ENCODE data around the gene MYO5A. TPM values are rescaled to one million over a fixed set of nuclear protein-coding genes. Genes with fewer than 3 reads are reported as not detected.

The MYO5A gene
- total RNA-seq, 1 experiment from 2014 or later: 21.8 TPM

DNA sequence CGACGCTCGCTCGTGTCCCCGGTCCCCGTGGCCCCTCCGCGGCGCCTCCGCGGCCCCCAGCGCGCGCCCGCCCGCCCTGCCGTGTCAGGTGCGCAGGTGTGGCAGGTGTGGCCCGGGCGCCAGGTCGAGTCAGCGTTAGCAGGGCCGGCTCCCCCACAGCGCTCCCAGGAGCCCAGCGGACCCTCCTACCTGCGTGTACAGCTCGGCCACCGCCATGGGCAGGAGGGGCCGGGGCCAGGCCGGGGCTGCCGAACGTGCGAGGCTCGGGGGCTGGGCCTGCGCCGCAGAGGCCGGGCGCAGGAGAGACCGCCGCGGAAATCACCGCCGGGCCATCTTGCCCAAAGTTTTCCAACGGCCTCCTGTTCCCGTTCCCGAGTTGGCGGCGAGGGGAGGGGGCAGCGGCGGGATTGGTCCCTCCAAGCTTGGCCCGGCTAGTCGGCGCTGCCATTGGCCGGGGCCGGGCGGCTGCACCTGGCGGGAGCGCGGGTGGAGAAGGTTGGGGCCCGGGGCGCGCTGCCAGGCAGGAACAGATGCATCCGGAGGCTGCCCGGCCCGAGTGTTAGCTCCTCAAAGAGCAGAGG, 233.2 kb downstream of the MYO5A start, which contains the start of gene MYO5C:
MYO5C (minus strand) TSS at position 384 of the 581 bp plus-strand sequence; CDS start at position 216, 168 bp downstream.
- H4K8ac ChIP-seq (replicated peaks; ENCODE audit: insufficient read length, low read depth, low read length): no peak within 1 kb of the TSS
- no peaks in the 10 kb centered on the region for H3K4me1 ChIP-seq (ENCODE audit: insufficient read depth, low read length)
- no peak within 1 kb of the TSS for H2BK5ac ChIP-seq (ENCODE audit: insufficient read length, low read length)
- no peak within 1 kb of the TSS for H2BK120ac ChIP-seq (ENCODE audit: low read depth, low read length, poor library complexity, severe bottlenecking)
- peak within 1 kb of the TSS; percentile 69 to 77 for H3K4me3 Mint-ChIP-seq
- peak within 1 kb of the TSS; percentile 93 for H3K18ac ChIP-seq (ENCODE audit: insufficient read length, low read depth, low read length)
- no peak within 1 kb of the TSS for H3T11ph ChIP-seq (ENCODE audit: low read length)
- peak within 1 kb of the TSS; percentile 56 for H3K4me2 ChIP-seq (ENCODE audit: insufficient read depth, insufficient read length, low read length)
- H2AK5ac ChIP-seq (ENCODE audit: insufficient read length, low read length): no peak within 1 kb of the TSS
- H3K36me3 Mint-ChIP-seq (ENCODE audit: insufficient read depth in 1 of 3, low read depth in 3 of 3): peaks cover 6 to 18% (median 10%) of the 10 kb centered on the region in 3 experiments; a peak in 6 of 7 replicates
- H3K27me3 Mint-ChIP-seq (ENCODE audit: low read depth): no peaks in the 10 kb centered on the region
- no peak within 1 kb of the TSS for H2AFZ ChIP-seq (ENCODE audit: low read length)
- no peaks in the 10 kb centered on the region for H3K79me1 ChIP-seq (ENCODE audit: insufficient read depth, low read depth, low read length, poor library complexity, severe bottlenecking)
- H4K5ac ChIP-seq (ENCODE audit: insufficient read length, low read depth, low read length): no peak within 1 kb of the TSS
- peaks cover 13 to 17% of the 10 kb centered on the region in 2 experiments for H3K4me1 Mint-ChIP-seq
- H3K4ac ChIP-seq (ENCODE audit: low read depth, low read length): no peak within 1 kb of the TSS
- peaks cover 2% of the 10 kb centered on the region; the same call in 1 of the 2 replicates for H3K79me2 ChIP-seq (ENCODE audit: insufficient read depth, low read length)
- H3K27ac ChIP-seq (ENCODE audit: insufficient read length, low read depth, low read length): no peak within 1 kb of the TSS
- no peak within 1 kb of the TSS for H2BK12ac ChIP-seq (ENCODE audit: insufficient read length, low read depth, low read length)
- peak within 1 kb of the TSS; percentile 96 for H3K14ac ChIP-seq (ENCODE audit: insufficient read depth, low read length)
- no peak within 1 kb of the TSS for H3K56ac ChIP-seq (ENCODE audit: insufficient read length, low read depth, low read length)
- no peak within 1 kb of the TSS for H2BK20ac ChIP-seq (ENCODE audit: low read depth, low read length, poor library complexity, severe bottlenecking)
- no peaks in the 10 kb centered on the region for H3K9me3 ChIP-seq (ENCODE audit: control insufficient read depth, low read depth, low read length)
- H2BK15ac ChIP-seq (ENCODE audit: low read depth, low read length): no peak within 1 kb of the TSS; the same call in 1 of the 2 replicates
- no peak within 1 kb of the TSS for H4K91ac ChIP-seq (ENCODE audit: insufficient read length, low read depth, low read length)
- peaks cover 7% of the 10 kb centered on the region for H3K23me2 ChIP-seq (ENCODE audit: insufficient read length, low read depth, low read length, poor library complexity, severe bottlenecking)
- peak within 1 kb of the TSS; percentile 33 for H3K9ac ChIP-seq (ENCODE audit: extremely low read depth, insufficient read length, low read length)
- TF ChIP-seq, protein P1, sequence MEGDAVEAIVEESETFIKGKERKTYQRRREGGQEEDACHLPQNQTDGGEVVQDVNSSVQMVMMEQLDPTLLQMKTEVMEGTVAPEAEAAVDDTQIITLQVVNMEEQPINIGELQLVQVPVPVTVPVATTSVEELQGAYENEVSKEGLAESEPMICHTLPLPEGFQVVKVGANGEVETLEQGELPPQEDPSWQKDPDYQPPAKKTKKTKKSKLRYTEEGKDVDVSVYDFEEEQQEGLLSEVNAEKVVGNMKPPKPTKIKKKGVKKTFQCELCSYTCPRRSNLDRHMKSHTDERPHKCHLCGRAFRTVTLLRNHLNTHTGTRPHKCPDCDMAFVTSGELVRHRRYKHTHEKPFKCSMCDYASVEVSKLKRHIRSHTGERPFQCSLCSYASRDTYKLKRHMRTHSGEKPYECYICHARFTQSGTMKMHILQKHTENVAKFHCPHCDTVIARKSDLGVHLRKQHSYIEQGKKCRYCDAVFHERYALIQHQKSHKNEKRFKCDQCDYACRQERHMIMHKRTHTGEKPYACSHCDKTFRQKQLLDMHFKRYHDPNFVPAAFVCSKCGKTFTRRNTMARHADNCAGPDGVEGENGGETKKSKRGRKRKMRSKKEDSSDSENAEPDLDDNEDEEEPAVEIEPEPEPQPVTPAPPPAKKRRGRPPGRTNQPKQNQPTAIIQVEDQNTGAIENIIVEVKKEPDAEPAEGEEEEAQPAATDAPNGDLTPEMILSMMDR (conservative IDR thresholded peaks at IDR 0.05): no peak
- H3K23ac ChIP-seq (ENCODE audit: insufficient read length, low read depth, low read length): no peak within 1 kb of the TSS
- no peaks in the 10 kb centered on the region for H3K27me3 ChIP-seq (ENCODE audit: insufficient read depth, low read length)
- peak; percentile 92 for DNase-seq
- H3K27ac Mint-ChIP-seq: no peak within 1 kb of the TSS
- no CpG with 5 or more reads among the region's 65 CpGs for WGBS (ENCODE audit: extremely low coverage, insufficient read length, low lambda C conversion rate)
- H3K9me3 Mint-ChIP-seq: no peaks in the 10 kb centered on the region
- no peaks in the 10 kb centered on the region for H4K20me1 ChIP-seq (ENCODE audit: control insufficient read depth, insufficient read depth, insufficient read length)
